Vagina (tissue), 2 donors: ENCODE data around the gene TASOR2.

Experiments
- POLR2A ChIP-seq, 2 donors: fragments of 450-650 bp; IDR thresholded peaks; one replicate each; pipeline ENCODE4 v1.6.1; 2017; ENCODE audit warnings: antibody characterized with exemption in 2 of 2, mild to moderate bottlenecking in 2 of 2, moderate library complexity in 2 of 2
- POLR2AphosphoS5 ChIP-seq, 2 donors: sonication (generic); formaldehyde crosslinking; IDR thresholded peaks; one replicate each; pipeline ENCODE4 v1.9.0; 2017; ENCODE audit warnings: antibody characterized with exemption in 2 of 2, mild to moderate bottlenecking in 2 of 2, low read depth in 1 of 2; ENCODE audit not compliant: insufficient read depth in 1 of 2
- TF ChIP-seq, protein P1 (sequence below), 3 experiments: fragments of 450-650 bp in 2 of 3; fragments of 200-600 bp in 1 of 3; sonication (generic) in 1 of 3; IDR thresholded peaks; one replicate each; pipeline ENCODE4 v1.5.1; 2017 to 2019; ENCODE audit warnings: antibody characterized with exemption in 3 of 3, mild to moderate bottlenecking in 2 of 3, moderate library complexity in 2 of 3

DNA sequence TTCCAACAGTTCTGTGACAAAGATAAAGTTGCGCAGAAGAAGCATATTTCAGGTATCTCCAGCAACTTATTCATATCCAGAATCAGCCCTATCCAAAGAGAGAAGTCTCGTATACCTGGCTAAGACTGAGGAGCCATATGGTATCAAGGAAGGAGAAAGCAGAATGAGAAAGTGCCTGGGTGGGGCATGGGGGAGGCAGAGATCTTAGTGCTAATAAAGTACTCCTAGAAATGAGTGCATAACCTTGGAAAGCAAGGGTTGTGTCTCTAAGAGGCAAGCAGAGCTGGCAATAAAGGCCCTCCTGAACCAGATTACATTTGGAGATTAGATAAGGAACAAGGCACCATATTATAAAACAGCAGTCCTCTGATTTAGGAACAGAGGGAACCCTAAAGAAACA, 12.7 kb downstream of the TASOR2 start:
- TF ChIP-seq, protein P1, sequence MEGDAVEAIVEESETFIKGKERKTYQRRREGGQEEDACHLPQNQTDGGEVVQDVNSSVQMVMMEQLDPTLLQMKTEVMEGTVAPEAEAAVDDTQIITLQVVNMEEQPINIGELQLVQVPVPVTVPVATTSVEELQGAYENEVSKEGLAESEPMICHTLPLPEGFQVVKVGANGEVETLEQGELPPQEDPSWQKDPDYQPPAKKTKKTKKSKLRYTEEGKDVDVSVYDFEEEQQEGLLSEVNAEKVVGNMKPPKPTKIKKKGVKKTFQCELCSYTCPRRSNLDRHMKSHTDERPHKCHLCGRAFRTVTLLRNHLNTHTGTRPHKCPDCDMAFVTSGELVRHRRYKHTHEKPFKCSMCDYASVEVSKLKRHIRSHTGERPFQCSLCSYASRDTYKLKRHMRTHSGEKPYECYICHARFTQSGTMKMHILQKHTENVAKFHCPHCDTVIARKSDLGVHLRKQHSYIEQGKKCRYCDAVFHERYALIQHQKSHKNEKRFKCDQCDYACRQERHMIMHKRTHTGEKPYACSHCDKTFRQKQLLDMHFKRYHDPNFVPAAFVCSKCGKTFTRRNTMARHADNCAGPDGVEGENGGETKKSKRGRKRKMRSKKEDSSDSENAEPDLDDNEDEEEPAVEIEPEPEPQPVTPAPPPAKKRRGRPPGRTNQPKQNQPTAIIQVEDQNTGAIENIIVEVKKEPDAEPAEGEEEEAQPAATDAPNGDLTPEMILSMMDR (IDR thresholded peaks at IDR 0.05) = no peak
- no peak for TF ChIP-seq POLR2AphosphoS5 (IDR thresholded peaks at IDR 0.05; ENCODE audit: insufficient read depth in 1 of 2, low read depth in 1 of 2)
- TF ChIP-seq POLR2A (IDR thresholded peaks at IDR 0.05) = no peak
